Motor neuron (in vitro differentiated cells): ENCODE results near the gene FMN1. TPM values are rescaled to one million over a fixed set of nuclear protein-coding genes. Genes with fewer than 3 reads are reported as not detected.

Source experiments
- ATAC-seq, 8 experiments: fragments of 200-7000 bp; cut with Tn5 transposase; replicated peaks in 6 of 8; 2 replicates each; pipeline ENCODE4 v1.8.0; 2021; ENCODE audit warnings: mild to moderate bottlenecking in 8 of 8, moderate library complexity in 8 of 8
- H3K27ac ChIP-seq, 2 donors: fragments of 250-450 bp; sonication (Bioruptor Pico); 2 replicates each; pipeline ENCODE4 v1.9.0; 2021; ENCODE audit warnings: antibody characterized with exemption in 2 of 2, mild to moderate bottlenecking in 2 of 2, moderate library complexity in 1 of 2
- H3K4me1 ChIP-seq, 2 donors: fragments of 250-450 bp; sonication (Bioruptor Pico); replicated peaks in 1 of 2; 2 replicates each; pipeline ENCODE4 v1.6.1; 2021; ENCODE audit warnings: antibody characterized with exemption in 2 of 2, mild to moderate bottlenecking in 2 of 2, moderate library complexity in 1 of 2
- H3K4me3 ChIP-seq, 5 donors: fragments of 250-450 bp; sonication (Bioruptor Pico); 2 replicates each; pipeline ENCODE4 v1.9.0; 2021; ENCODE audit warnings: antibody characterized with exemption in 5 of 5, mild to moderate bottlenecking in 5 of 5, moderate library complexity in 4 of 5
- WGBS, 10 experiments: fragments of 450-650 bp; shearing (Covaris generic); methylation state at CpG; one replicate each; pipeline ENCODE4 v1.0.0; 2022; 5-methylcytosine and 5-hydroxymethylcytosine counted together
- in situ Hi-C, 9 experiments: fragments of 400-800 bp; cut with MboI; loops; one replicate each; pipeline ENCODE4 v1.15.0; 2021; ENCODE audit warnings: low sequenced_read_pairs in 9 of 9, low pct_unique_long_range_greater_than_20kb in 2 of 9; ENCODE audit not compliant: unreplicated experiment in 9 of 9
- total RNA-seq, 8 experiments: library from RNA; unstranded; fragments of 300-600 nt; gene quantifications; 2 replicates each; pipeline versions ENCODE4 v1.2.3 to v1.2.4, GENCODE V29; 2022

Gene FMN1
- total RNA-seq, 8 experiments from 2014 or later = 0.27 to 4.2 (median 2.0) TPM

GRCh38 chr15:33197636-33198035, 3.1 kb upstream of the FMN1 start:
- no peak overlapping the region for H3K27ac ChIP-seq
- in situ Hi-C loops = no loop called here
- WGBS, 10 experiments = 40 to 100% (median 85%) methylated on average over 1 to 5 of the region's 5 CpGs; no CpG with 5 or more reads in 3 of the 10 experiments
- H3K4me1 ChIP-seq = peaks cover 6 to 8% of the 10 kb centered on the region in 2 donors
- no peak for ATAC-seq
- H3K4me3 ChIP-seq = no peak overlapping the region

DNA sequence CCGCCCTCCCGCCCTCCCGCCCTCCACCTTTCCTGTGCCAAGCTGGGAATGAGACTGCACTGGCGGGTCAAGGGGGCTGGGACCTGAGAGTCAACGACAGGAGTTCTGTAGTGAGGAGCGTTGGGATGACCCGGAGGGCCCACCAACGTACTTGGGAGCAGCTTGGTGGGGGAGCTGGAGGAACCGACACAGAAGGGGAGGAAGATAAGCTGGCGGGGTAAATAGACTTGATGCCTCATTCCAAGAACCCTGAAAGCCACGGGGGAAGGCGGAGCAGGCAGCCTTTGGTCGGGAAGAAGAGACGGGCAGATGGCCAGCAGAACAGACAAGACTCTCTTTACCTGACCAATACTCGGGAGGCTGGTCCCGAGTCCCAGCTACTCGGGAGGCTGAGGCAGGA, 277 bp downstream of the FMN1 start:
- no peak for ATAC-seq
- Histone ChIP-seq H3K4me1 (peaks cover 0 to 5% of the 10 kb centered on the region in 2 donors), H3K27ac (no peak overlapping the region), H3K4me3 (peak overlapping the region; percentile 36 to 46 (median 45))
- in situ Hi-C loops = no loop called here
- 0 to 20% (median 12%) methylated on average over 1 to 4 of the region's 17 CpGs; no CpG with 5 or more reads in 6 of the 10 experiments for WGBS, 10 experiments

GRCh38 chr15:33191591-33191990, 2.9 kb downstream of the FMN1 start:
- no peak for ATAC-seq
- WGBS, 10 experiments = 0 to 100% (median 90%) methylated on average over 1 to 3 of the region's 3 CpGs; no CpG with 5 or more reads in 1 of the 10 experiments
- Histone ChIP-seq H3K27ac (no peak overlapping the region), H3K4me3 (no peak overlapping the region), H3K4me1 (peaks cover 0 to 5% of the 10 kb centered on the region in 2 donors)
- in situ Hi-C loops = no loop called here

GRCh38 chr15:33190539-33190938, 4.0 kb downstream of the FMN1 start:
- Histone ChIP-seq H3K4me3 (no peak overlapping the region), H3K27ac (no peak overlapping the region)
- 55 to 100% (median 84%) methylated on average over 1 to 8 of the region's 9 CpGs; no CpG with 5 or more reads in 2 of the 10 experiments for WGBS, 10 experiments

DNA sequence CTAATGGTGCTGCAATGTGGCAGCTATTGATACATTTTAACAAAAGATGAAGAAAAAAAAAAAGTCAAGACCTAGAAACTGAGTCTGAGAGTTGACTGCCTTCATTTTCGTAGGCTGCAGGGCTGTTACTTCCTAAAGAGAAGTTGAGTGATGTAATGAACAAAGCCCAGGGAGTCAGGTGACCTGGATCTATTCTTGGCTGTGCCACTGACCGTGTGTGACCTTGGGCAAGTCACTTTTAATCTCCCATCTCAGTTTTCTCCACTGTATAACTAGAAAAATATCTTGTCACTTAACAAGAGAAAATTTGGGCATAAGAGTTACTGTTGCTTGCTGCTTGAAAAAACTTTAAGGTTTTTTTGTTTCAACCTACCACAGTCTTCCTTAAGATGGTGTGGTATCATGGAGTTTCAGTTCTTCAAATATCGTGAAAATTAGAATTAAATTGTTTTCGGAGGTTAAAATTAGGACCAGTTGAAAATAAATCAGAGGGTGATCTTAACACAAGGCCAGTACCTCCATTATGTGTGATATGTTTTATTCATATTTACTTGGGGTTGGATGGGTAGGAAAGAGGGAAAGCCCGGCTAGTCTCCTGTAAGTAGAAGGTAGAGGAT, 5.8 kb downstream of the FMN1 start:
- H3K4me3 ChIP-seq = no peak overlapping the region
- peak in 1 of 8 experiments; percentile 16 for ATAC-seq
- in situ Hi-C loops = no loop called here
- no peaks in the 10 kb centered on the region for H3K4me1 ChIP-seq
- 31 to 93% (median 72%) methylated on average over 1 to 5 of the region's 5 CpGs for WGBS, 10 experiments
- no peak overlapping the region for H3K27ac ChIP-seq

More at GRCh38 chr15:33190539-33190938, 4.0 kb downstream of the FMN1 start:
- in situ Hi-C loops = no loop called here
- peaks cover 0 to 5% of the 10 kb centered on the region in 2 donors for H3K4me1 ChIP-seq
- no peak for ATAC-seq

GRCh38 chr15:33188159-33188558, 6.4 kb downstream of the FMN1 start:
- WGBS, 10 experiments = 0 to 100% (median 66%) methylated on average over 1 to 4 of the region's 5 CpGs; no CpG with 5 or more reads in 2 of the 10 experiments
- Histone ChIP-seq H3K4me1 (no peaks in the 10 kb centered on the region), H3K4me3 (no peak overlapping the region), H3K27ac (no peak overlapping the region)
- ATAC-seq = no peak
- in situ Hi-C loops = no loop called here

GRCh38 chr15:33183334-33183733, 11.2 kb downstream of the FMN1 start:
- H3K4me3 ChIP-seq = no peak overlapping the region
- in situ Hi-C loops = no loop called here
- peaks cover 4 to 7% of the 10 kb centered on the region in 2 donors for H3K4me1 ChIP-seq
- no peak overlapping the region for H3K27ac ChIP-seq
- 33 to 100% (median 90%) methylated on average over 1 to 3 of the region's 3 CpGs; no CpG with 5 or more reads in 1 of the 10 experiments for WGBS, 10 experiments
- no peak for ATAC-seq

- in situ Hi-C loops = no loop called here
- H3K27ac ChIP-seq = no peak overlapping the region
- no peak overlapping the region for H3K4me3 ChIP-seq
- WGBS, 10 experiments = 29 to 100% (median 69%) methylated on average over 1 to 2 of the region's 2 CpGs; no CpG with 5 or more reads in 1 of the 10 experiments
- H3K4me1 ChIP-seq = peaks cover 4 to 7% of the 10 kb centered on the region in 2 donors
- no peak for ATAC-seq
These were observed 11.6 kb downstream of the FMN1 start for GRCh38 chr15:33182926-33183325.

- WGBS, 10 experiments = 60 to 100% (median 86%) methylated on average over 1 to 4 of the region's 4 CpGs; no CpG with 5 or more reads in 5 of the 10 experiments
- H3K4me3 ChIP-seq = no peak overlapping the region
- no peak for ATAC-seq
- no peak overlapping the region for H3K27ac ChIP-seq
- H3K4me1 ChIP-seq = peaks cover 4 to 7% of the 10 kb centered on the region in 2 donors
- in situ Hi-C loops = no loop called here
These were observed 12.1 kb downstream of the FMN1 start for GRCh38 chr15:33182278-33182905.

GRCh38 chr15:33179874-33180273, 14.6 kb downstream of the FMN1 start:
- WGBS, 10 experiments = 49 to 92% (median 73%) methylated on average over 1 to 5 of the region's 5 CpGs; no CpG with 5 or more reads in 2 of the 10 experiments
- H3K27ac ChIP-seq = no peak overlapping the region
- peaks cover 4 to 7% of the 10 kb centered on the region in 2 donors for H3K4me1 ChIP-seq
- H3K4me3 ChIP-seq = no peak overlapping the region
- in situ Hi-C loops = no loop called here
- ATAC-seq = peak in 4 of 8 experiments; percentile 41 to 79 (median 66)

- no peaks in the 10 kb centered on the region for H3K4me1 ChIP-seq
- 38 to 100% (median 83%) methylated on average over 1 to 2 of the region's 2 CpGs; no CpG with 5 or more reads in 1 of the 10 experiments for WGBS, 10 experiments
- ATAC-seq = no peak
- H3K4me3 ChIP-seq = no peak overlapping the region
- in situ Hi-C loops = no loop called here
- H3K27ac ChIP-seq = no peak overlapping the region
These were observed 23.3 kb downstream of the FMN1 start for GRCh38 chr15:33171202-33171601.

GRCh38 chr15:33169625-33170024, 24.9 kb downstream of the FMN1 start:
- 2 to 100% (median 85%) methylated on average over 2 to 3 of the region's 3 CpGs for WGBS, 10 experiments
- ATAC-seq = no peak
- Histone ChIP-seq H3K27ac (no peak overlapping the region), H3K4me1 (no peaks in the 10 kb centered on the region), H3K4me3 (no peak overlapping the region)
- in situ Hi-C loops = no loop called here

DNA sequence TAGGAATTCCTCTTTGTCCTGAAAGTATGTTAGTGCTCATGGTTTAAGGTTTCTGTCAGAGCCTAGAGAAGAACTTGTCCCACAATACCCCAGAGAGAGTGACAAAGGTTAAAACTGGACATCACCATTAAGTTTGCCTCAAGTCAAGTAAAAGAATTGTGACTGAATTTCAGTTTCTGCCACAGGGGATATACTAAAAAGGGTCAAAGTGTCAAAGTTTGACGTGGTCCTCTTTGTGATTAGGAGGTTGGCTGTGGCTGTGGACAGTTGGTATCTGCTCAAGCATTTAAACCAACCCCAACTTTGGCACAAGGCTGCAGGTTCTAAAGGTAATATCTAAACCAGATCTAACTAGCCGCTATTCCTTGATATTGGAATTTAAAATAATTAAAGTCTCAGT, 26.1 kb downstream of the FMN1 start:
- Histone ChIP-seq H3K27ac (no peak overlapping the region), H3K4me1 (no peaks in the 10 kb centered on the region), H3K4me3 (no peak overlapping the region)
- no peak for ATAC-seq
- in situ Hi-C loops = no loop called here
- 0 to 92% (median 65%) methylated on average over 1 to 2 of the region's 2 CpGs; no CpG with 5 or more reads in 4 of the 10 experiments for WGBS, 10 experiments
